T-helper 2 cell treated with Interferon-gamma antibody and Interleukin-4, amounts not matched to agents 5 μg/mL and 100 μg/mL, for 36 hours (primary cell): ENCODE data around the gene CKAP2L.

ENCODE experiments used
- DNase-seq: peaks from one replicate; pipeline ENCODE4 v3.0.0; 2021; ENCODE audit warnings: low spot score
- H3K27ac Mint-ChIP-seq: one replicate; pipeline ENCODE4 v1.8.0; 2021; ENCODE audit warnings: mild to moderate bottlenecking, mixed read lengths
- H3K27me3 Mint-ChIP-seq: one replicate; pipeline ENCODE4 v1.8.0; 2021; ENCODE audit warnings: low read depth, mixed read lengths
- H3K36me3 Mint-ChIP-seq: one replicate; pipeline ENCODE4 v1.8.0; 2021; ENCODE audit warnings: low read depth, mixed read lengths
- H3K4me1 Mint-ChIP-seq: one replicate; pipeline ENCODE4 v1.8.0; 2021; ENCODE audit warnings: low read depth, mixed read lengths
- H3K4me3 Mint-ChIP-seq: one replicate; pipeline ENCODE4 v1.8.0; 2022; ENCODE audit warnings: mild to moderate bottlenecking, moderate library complexity, mixed read lengths
- H3K9me3 Mint-ChIP-seq: one replicate; pipeline ENCODE4 v1.8.0; 2021; ENCODE audit warnings: mixed read lengths

CKAP2L gene

GRCh38 chr2:112798979-112799975 lies 34.9 kb upstream of the CKAP2L start:
- Mint-ChIP-seq H3K4me1 (peaks cover 30% of the 10 kb centered on the region), H3K27ac (no peak overlapping the region), H3K36me3 (no peaks in the 10 kb centered on the region), H3K9me3 (no peaks in the 10 kb centered on the region), H3K4me3 (no peak overlapping the region), H3K27me3 (no peaks in the 10 kb centered on the region)
- DNase-seq: peak; percentile 15

GRCh38 chr2:112796486-112796885 lies 32.1 kb upstream of the CKAP2L start:
- peaks cover 5% of the 10 kb centered on the region for H3K9me3 Mint-ChIP-seq
- H3K27me3 Mint-ChIP-seq: no peaks in the 10 kb centered on the region
- peaks cover 32% of the 10 kb centered on the region for H3K4me1 Mint-ChIP-seq
- no peak for DNase-seq
- peaks cover 2% of the 10 kb centered on the region for H3K36me3 Mint-ChIP-seq
- no peak overlapping the region for H3K27ac Mint-ChIP-seq
- H3K4me3 Mint-ChIP-seq: no peak overlapping the region

- Mint-ChIP-seq H3K36me3 (peaks cover 2% of the 10 kb centered on the region), H3K9me3 (peaks cover 5% of the 10 kb centered on the region), H3K27ac (no peak overlapping the region), H3K4me1 (peaks cover 32% of the 10 kb centered on the region), H3K27me3 (no peaks in the 10 kb centered on the region), H3K4me3 (no peak overlapping the region)
- DNase-seq: no peak
These were observed 31.4 kb upstream of the CKAP2L start for GRCh38 chr2:112795774-112796173.

- Mint-ChIP-seq H3K4me3 (no peak overlapping the region), H3K27me3 (no peaks in the 10 kb centered on the region), H3K9me3 (peaks cover 5% of the 10 kb centered on the region), H3K4me1 (peaks cover 29% of the 10 kb centered on the region), H3K36me3 (peaks cover 5% of the 10 kb centered on the region), H3K27ac (no peak overlapping the region)
- DNase-seq: no peak
These were observed 30.4 kb upstream of the CKAP2L start for GRCh38 chr2:112794841-112795240.

GRCh38 chr2:112794131-112794733 lies 29.8 kb upstream of the CKAP2L start:
- DNase-seq: peak; percentile 34
- H3K4me1 Mint-ChIP-seq: peaks cover 25% of the 10 kb centered on the region
- peaks cover 5% of the 10 kb centered on the region for H3K36me3 Mint-ChIP-seq
- H3K4me3 Mint-ChIP-seq: peak overlapping the region; percentile 4
- H3K27ac Mint-ChIP-seq: peak overlapping the region; percentile 53
- H3K27me3 Mint-ChIP-seq: no peaks in the 10 kb centered on the region
- peaks cover 5% of the 10 kb centered on the region for H3K9me3 Mint-ChIP-seq

GRCh38 chr2:112793449-112793978 lies 29.1 kb upstream of the CKAP2L start:
- H3K4me3 Mint-ChIP-seq: no peak overlapping the region
- H3K36me3 Mint-ChIP-seq: peaks cover 5% of the 10 kb centered on the region
- H3K27ac Mint-ChIP-seq: peak overlapping the region; percentile 11
- no peaks in the 10 kb centered on the region for H3K27me3 Mint-ChIP-seq
- H3K9me3 Mint-ChIP-seq: peaks cover 5% of the 10 kb centered on the region
- no peak for DNase-seq
- H3K4me1 Mint-ChIP-seq: peaks cover 21% of the 10 kb centered on the region

GRCh38 chr2:112792419-112792818 lies 28.0 kb upstream of the CKAP2L start:
- Mint-ChIP-seq H3K36me3 (peaks cover 5% of the 10 kb centered on the region), H3K9me3 (peaks cover 5% of the 10 kb centered on the region), H3K4me1 (peaks cover 24% of the 10 kb centered on the region), H3K27ac (no peak overlapping the region), H3K27me3 (no peaks in the 10 kb centered on the region), H3K4me3 (no peak overlapping the region)
- DNase-seq: no peak

- Mint-ChIP-seq H3K9me3 (peaks cover 5% of the 10 kb centered on the region), H3K27me3 (no peaks in the 10 kb centered on the region), H3K4me3 (no peak overlapping the region), H3K4me1 (peaks cover 24% of the 10 kb centered on the region), H3K36me3 (peaks cover 5% of the 10 kb centered on the region), H3K27ac (no peak overlapping the region)
- DNase-seq: no peak
These were observed 27.4 kb upstream of the CKAP2L start for GRCh38 chr2:112791693-112792230.

GRCh38 chr2:112791019-112791418 lies 26.6 kb upstream of the CKAP2L start:
- Mint-ChIP-seq H3K27me3 (no peaks in the 10 kb centered on the region), H3K9me3 (peaks cover 5% of the 10 kb centered on the region), H3K4me1 (peaks cover 24% of the 10 kb centered on the region), H3K36me3 (peaks cover 5% of the 10 kb centered on the region), H3K4me3 (no peak overlapping the region), H3K27ac (no peak overlapping the region)
- DNase-seq: no peak

GRCh38 chr2:112790305-112790704 lies 25.9 kb upstream of the CKAP2L start:
- Mint-ChIP-seq H3K9me3 (peaks cover 5% of the 10 kb centered on the region), H3K27ac (no peak overlapping the region), H3K36me3 (peaks cover 5% of the 10 kb centered on the region), H3K4me1 (peaks cover 22% of the 10 kb centered on the region), H3K27me3 (no peaks in the 10 kb centered on the region), H3K4me3 (no peak overlapping the region)
- no peak for DNase-seq

GRCh38 chr2:112789186-112789585 lies 24.8 kb upstream of the CKAP2L start:
- Mint-ChIP-seq H3K9me3 (peaks cover 5% of the 10 kb centered on the region), H3K27ac (no peak overlapping the region), H3K36me3 (peaks cover 5% of the 10 kb centered on the region), H3K4me3 (no peak overlapping the region), H3K4me1 (peaks cover 19% of the 10 kb centered on the region), H3K27me3 (no peaks in the 10 kb centered on the region)
- no peak for DNase-seq

GRCh38 chr2:112788653-112789052 lies 24.2 kb upstream of the CKAP2L start:
- H3K9me3 Mint-ChIP-seq: peaks cover 5% of the 10 kb centered on the region
- no peak for DNase-seq
- H3K4me3 Mint-ChIP-seq: no peak overlapping the region
- H3K27ac Mint-ChIP-seq: no peak overlapping the region
- peaks cover 5% of the 10 kb centered on the region for H3K36me3 Mint-ChIP-seq
- H3K27me3 Mint-ChIP-seq: no peaks in the 10 kb centered on the region
- H3K4me1 Mint-ChIP-seq: peaks cover 16% of the 10 kb centered on the region

GRCh38 chr2:112787729-112788393 lies 23.5 kb upstream of the CKAP2L start:
- no peak for DNase-seq
- H3K36me3 Mint-ChIP-seq: peaks cover 3% of the 10 kb centered on the region
- no peaks in the 10 kb centered on the region for H3K27me3 Mint-ChIP-seq
- peaks cover 11% of the 10 kb centered on the region for H3K4me1 Mint-ChIP-seq
- no peak overlapping the region for H3K27ac Mint-ChIP-seq
- no peaks in the 10 kb centered on the region for H3K9me3 Mint-ChIP-seq
- no peak overlapping the region for H3K4me3 Mint-ChIP-seq
